Keratinocyte (primary cell): ENCODE results near the gene AOC1. TPM values are rescaled to one million over a fixed set of nuclear protein-coding genes. Genes with fewer than 3 reads are reported as not detected.

Source experiments
- DNase-seq: peaks from one replicate; pipeline ENCODE4 v3.0.0-alpha.2; 2011; ENCODE audit warnings: low read depth, missing footprints, low spot score
- FAIRE-seq: peaks from 2 replicates; lab custom pipeline; 2011; peaks lifted over from hg19 to GRCh38; lab: Jason Lieb, UNC
- H2AFZ ChIP-seq: 2 replicates; pipeline ENCODE4 v1.6.0; 2012; ENCODE audit warnings: low read length, control low read depth, inconsistent platforms; ENCODE audit not compliant: control insufficient read depth
- H3K27ac ChIP-seq: 2 replicates; pipeline ENCODE4 v1.5.1; 2011; ENCODE audit warnings: low read length; ENCODE audit not compliant: control insufficient read depth, insufficient read depth
- H3K27me3 ChIP-seq: 3 replicates; pipeline ENCODE4 v1.6.0; 2011; ENCODE audit warnings: low read length; ENCODE audit not compliant: control insufficient read depth, insufficient read depth; ENCODE audit errors: extremely low read depth
- H3K36me3 ChIP-seq, 2 experiments: 2 replicates in 1 of 2; 3 replicates in 1 of 2; pipeline ENCODE4 v1.5.1; 2011; ENCODE audit warnings: low read length in 2 of 2, mild to moderate bottlenecking in 1 of 2; ENCODE audit not compliant: control insufficient read depth in 2 of 2, insufficient read depth in 2 of 2; ENCODE audit errors: extremely low read depth in 1 of 2
- H3K4me1 ChIP-seq: 3 replicates; pipeline ENCODE4 v1.5.1; 2011; ENCODE audit warnings: low read length; ENCODE audit not compliant: control insufficient read depth, insufficient read depth; ENCODE audit errors: extremely low read depth
- H3K4me2 ChIP-seq: 3 replicates; pipeline ENCODE4 v1.6.0; 2011; ENCODE audit warnings: low read depth, low read length; ENCODE audit not compliant: control insufficient read depth, insufficient read depth; ENCODE audit errors: extremely low read depth
- H3K4me3 ChIP-seq, 3 experiments: fragments of 200-600 bp in 1 of 3; sonication (generic) in 1 of 3; 2 replicates in 2 of 3; 3 replicates in 1 of 3; pipeline ENCODE4 v1.5.1; 2011 to 2016; ENCODE audit warnings: low read length in 3 of 3, mild to moderate bottlenecking in 3 of 3, control low read depth in 2 of 3, inconsistent platforms in 1 of 3, low read depth in 1 of 3, mixed read lengths in 1 of 3, mixed run types in 1 of 3, moderate library complexity in 1 of 3; ENCODE audit not compliant: control insufficient read depth in 2 of 3, insufficient read depth in 2 of 3; ENCODE audit errors: extremely low read depth in 1 of 3
- H3K79me2 ChIP-seq: 2 replicates; pipeline ENCODE4 v1.6.0; 2012; ENCODE audit warnings: low read length; ENCODE audit not compliant: control insufficient read depth, insufficient read depth
- H3K9ac ChIP-seq: 3 replicates; pipeline ENCODE4 v1.6.0; 2011; ENCODE audit warnings: low read length; ENCODE audit not compliant: control insufficient read depth, insufficient read depth; ENCODE audit errors: extremely low read depth
- H3K9me1 ChIP-seq: 3 replicates; pipeline ENCODE4 v1.6.0; 2011; ENCODE audit warnings: low read length; ENCODE audit not compliant: control insufficient read depth, insufficient read depth; ENCODE audit errors: extremely low read depth
- H3K9me3 ChIP-seq: 2 replicates; pipeline ENCODE4 v1.5.1; 2012; ENCODE audit warnings: low read depth, low read length; ENCODE audit not compliant: control insufficient read depth
- H4K20me1 ChIP-seq: 3 replicates; pipeline ENCODE4 v1.6.0; 2011; ENCODE audit warnings: low read length; ENCODE audit not compliant: control insufficient read depth, insufficient read depth; ENCODE audit errors: extremely low read depth
- CTCF ChIP-seq, 3 experiments: IDR thresholded peaks in 1 of 3; conservative IDR thresholded peaks in 1 of 3; optimal IDR thresholded peaks in 1 of 3; 2 replicates in 2 of 3; 3 replicates in 1 of 3; pipeline versions ENCODE3 to v1.5.1; 2011; ENCODE audit warnings: low read length in 3 of 3, mild to moderate bottlenecking in 3 of 3, moderate library complexity in 2 of 3, control low read depth in 1 of 3, inconsistent platforms in 1 of 3; ENCODE audit not compliant: insufficient read depth in 2 of 3; ENCODE audit errors: extremely low read depth in 1 of 3
- EZH2 ChIP-seq: IDR thresholded peaks from one replicate; pipeline ENCODE4 v1.6.1; 2012; ENCODE audit warnings: inconsistent platforms, mild to moderate bottlenecking, low read length, moderate library complexity
- dilution Hi-C: fragments of 300-500 bp; cut with MboI; formaldehyde crosslinking; loops from one replicate; pipeline ENCODE4 v1.7.0; 2020; ENCODE audit warnings: low sequenced_read_pairs; ENCODE audit not compliant: extremely low pct_ligation_motif_present
- polyA plus RNA-seq, 5 experiments: library from polyadenylated mRNA; depleted of rRNA in 3 of 5; stranded (reverse) in 3 of 5; stranded (forward) in 1 of 5; unstranded in 1 of 5; fragments of >200 nt; gene quantifications; 1 replicate in 1 of 5; 2 replicates in 3 of 5; 3 replicates in 1 of 5; pipeline versions ENCODE4 v1.2.1 to v1.2.3, GENCODE V29; 2011 to 2012; ENCODE audit warnings: missing spikeins in 2 of 5, low read depth in 1 of 5, low replicate concordance in 1 of 5

Gene AOC1
- polyA plus RNA-seq, 1 donor (not counting 4 experiments of a cell fraction or from before 2014, with no cell fraction given): not detected

GRCh38 chr7:150896562-150897209, 44.4 kb downstream of the AOC1 start:
- DNase-seq (no peak), FAIRE-seq (no peak)
- H3K4me3 ChIP-seq: no peak overlapping the region
- H3K79me2 ChIP-seq: no peaks in the 10 kb centered on the region
- no peak overlapping the region for H3K4me2 ChIP-seq
- H3K27me3 ChIP-seq: peaks cover 25% of the 10 kb centered on the region
- no peaks in the 10 kb centered on the region for H3K36me3 ChIP-seq
- no peak overlapping the region for H3K27ac ChIP-seq
- TF ChIP-seq CTCF (optimal IDR thresholded peaks at IDR 0.05 in 1 of 3, IDR thresholded peaks at IDR 0.05 in 1 of 3, conservative IDR thresholded peaks at IDR 0.05 in 1 of 3; ENCODE audit: extremely low read depth in 1 of 3, insufficient read depth in 2 of 3, low read length in 3 of 3) (no peak), EZH2 (no peak)
- no peaks in the 10 kb centered on the region for H3K4me1 ChIP-seq
- no peaks in the 10 kb centered on the region for H4K20me1 ChIP-seq
- dilution Hi-C loops: no loop called here
- no peaks in the 10 kb centered on the region for H3K9me1 ChIP-seq
- H3K9me3 ChIP-seq: no peaks in the 10 kb centered on the region
- H2AFZ ChIP-seq: no peak overlapping the region
- no peak overlapping the region for H3K9ac ChIP-seq

GRCh38 chr7:150897502-150898474, 45.5 kb downstream of the AOC1 start:
- peaks cover 23% of the 10 kb centered on the region for H3K27me3 ChIP-seq
- H3K27ac ChIP-seq: no peak overlapping the region
- H3K9me1 ChIP-seq: no peaks in the 10 kb centered on the region
- no peak overlapping the region for H2AFZ ChIP-seq
- no peak for TF ChIP-seq EZH2
- TF ChIP-seq CTCF (optimal IDR thresholded peaks at IDR 0.05 in 1 of 3, IDR thresholded peaks at IDR 0.05 in 1 of 3, conservative IDR thresholded peaks at IDR 0.05 in 1 of 3; ENCODE audit: extremely low read depth in 1 of 3, insufficient read depth in 2 of 3, low read length in 3 of 3): no peak
- no peaks in the 10 kb centered on the region for H3K4me1 ChIP-seq
- no peaks in the 10 kb centered on the region for H3K36me3 ChIP-seq
- H3K9ac ChIP-seq: no peak overlapping the region
- dilution Hi-C loops: no loop called here
- no peak for DNase-seq
- H3K4me2 ChIP-seq: no peak overlapping the region
- no peak for FAIRE-seq
- no peaks in the 10 kb centered on the region for H4K20me1 ChIP-seq
- no peak overlapping the region for H3K4me3 ChIP-seq
- H3K79me2 ChIP-seq: no peaks in the 10 kb centered on the region
- no peaks in the 10 kb centered on the region for H3K9me3 ChIP-seq
